HG03064 (cell line): ENCODE measurements around the gene RAI1.
"Not testable (repeated sequence)": the region's sequence is repeated elsewhere in the genome, so short reads cannot be mapped to it uniquely, and the experiment has no call there.

ENCODE experiments used
- ATAC-seq: cut with Tn5 transposase; IDR thresholded peaks from one replicate; pipeline ENCODE4 v1.9.1; 2021; ENCODE audit warnings: low read depth; ENCODE audit not compliant: unreplicated experiment

RAI1 gene

GRCh38 chr17:17680477-17681186, 626 bp upstream of the RAI1 start:
- no peak for ATAC-seq

- ATAC-seq: no peak
Measured at GRCh38 chr17:17681744-17682292, 560 bp downstream of the RAI1 start.

GRCh38 chr17:17682293-17682736, 1.1 kb downstream of the RAI1 start:
- no peak for ATAC-seq

GRCh38 chr17:17682737-17683680, 1.8 kb downstream of the RAI1 start:
- no peak for ATAC-seq

DNA sequence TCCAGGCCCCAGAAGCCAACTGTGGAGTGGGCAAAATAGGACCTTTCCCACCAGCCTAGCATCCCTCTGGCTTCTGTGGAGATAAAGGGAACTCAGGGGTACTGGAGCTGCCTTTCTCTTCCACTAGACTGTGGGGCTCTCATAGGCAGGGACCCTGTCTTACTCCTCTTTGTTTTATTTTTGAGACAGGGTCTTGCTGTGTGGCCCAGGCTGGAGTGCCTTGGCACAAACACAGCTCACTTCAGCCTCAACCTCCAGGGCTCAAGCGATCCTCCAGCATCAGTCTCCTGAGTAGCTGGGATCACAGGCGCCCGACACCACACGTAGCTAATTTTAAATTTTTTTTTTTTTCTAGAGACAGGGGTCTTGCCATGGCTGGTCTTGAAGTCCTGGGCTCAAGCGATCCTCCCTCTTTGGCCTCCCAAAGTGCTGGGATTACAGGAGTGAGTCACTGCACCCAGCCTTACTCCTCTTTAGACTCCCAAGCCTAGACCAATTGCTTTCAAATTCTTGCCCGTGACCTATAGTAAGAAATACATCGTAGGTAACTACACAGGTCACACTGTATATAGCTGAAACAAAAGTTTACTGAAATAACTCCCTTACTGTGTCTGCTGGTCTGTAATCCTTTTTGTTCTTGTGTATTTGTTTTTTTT, 2.6 kb downstream of the RAI1 start:
- no peak for ATAC-seq

DNA sequence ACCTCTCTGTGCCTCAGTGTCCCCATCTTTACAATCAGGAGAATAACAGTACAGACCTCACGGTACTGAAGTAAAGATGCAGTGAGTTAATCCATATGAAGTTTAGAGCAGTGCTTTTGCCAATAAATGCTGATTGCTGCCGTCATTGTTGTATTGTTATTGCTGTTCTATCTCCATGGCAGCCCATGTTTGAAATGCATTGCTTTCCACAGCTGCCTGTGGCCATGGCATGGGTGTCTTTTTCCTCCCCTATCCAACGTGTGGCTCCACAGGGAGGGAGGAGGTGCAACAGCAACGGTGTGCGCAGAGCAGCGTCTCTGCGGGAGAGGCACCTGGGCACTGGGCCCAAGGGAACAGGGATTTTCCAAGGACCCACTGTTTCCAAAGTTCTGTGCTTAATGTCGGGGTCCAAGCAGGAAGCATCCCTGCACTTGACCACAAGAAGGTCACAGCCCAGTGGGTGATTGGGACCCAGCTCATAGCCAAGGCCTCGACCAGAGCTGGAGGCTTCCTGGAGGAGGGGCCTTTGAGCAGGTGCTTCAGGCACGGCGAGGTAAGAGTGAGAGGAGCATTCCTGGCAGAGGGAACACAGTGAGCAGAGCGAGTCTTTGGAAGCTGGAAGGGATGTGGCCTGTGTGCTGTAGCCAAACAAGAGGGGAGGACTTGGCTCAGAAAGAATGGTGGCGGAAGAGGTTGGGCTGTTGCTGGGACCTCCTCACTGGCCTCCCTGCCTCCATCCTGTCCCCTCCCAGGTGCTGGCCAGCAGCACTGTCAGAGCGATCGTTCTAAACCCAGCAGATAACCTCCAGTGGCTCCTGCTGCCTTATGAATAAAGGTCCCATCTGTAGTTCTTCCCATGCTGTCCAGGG, 3.9 kb downstream of the RAI1 start:
- ATAC-seq: no peak

GRCh38 chr17:17685775-17686291, 4.6 kb downstream of the RAI1 start:
- no peak for ATAC-seq

DNA sequence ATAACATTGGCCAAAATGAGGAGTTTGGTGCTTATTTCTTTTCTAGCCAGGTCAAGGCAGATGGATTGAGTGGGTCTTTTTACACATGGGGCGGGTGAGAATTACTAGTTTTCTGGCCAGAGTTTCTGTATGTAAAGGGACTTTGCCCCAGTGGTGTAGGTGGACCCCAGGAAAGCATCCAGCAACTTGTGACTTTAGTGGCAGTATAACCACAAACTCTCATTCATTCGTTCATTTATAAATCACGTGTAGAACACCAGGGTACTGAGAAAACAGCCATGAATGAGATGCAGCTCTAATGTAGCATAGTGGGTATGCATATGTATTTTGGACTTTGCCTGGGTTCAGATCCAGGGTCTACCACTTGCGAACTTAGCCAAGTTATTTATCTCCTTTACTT, 8.1 kb downstream of the RAI1 start:
- no peak for ATAC-seq

DNA sequence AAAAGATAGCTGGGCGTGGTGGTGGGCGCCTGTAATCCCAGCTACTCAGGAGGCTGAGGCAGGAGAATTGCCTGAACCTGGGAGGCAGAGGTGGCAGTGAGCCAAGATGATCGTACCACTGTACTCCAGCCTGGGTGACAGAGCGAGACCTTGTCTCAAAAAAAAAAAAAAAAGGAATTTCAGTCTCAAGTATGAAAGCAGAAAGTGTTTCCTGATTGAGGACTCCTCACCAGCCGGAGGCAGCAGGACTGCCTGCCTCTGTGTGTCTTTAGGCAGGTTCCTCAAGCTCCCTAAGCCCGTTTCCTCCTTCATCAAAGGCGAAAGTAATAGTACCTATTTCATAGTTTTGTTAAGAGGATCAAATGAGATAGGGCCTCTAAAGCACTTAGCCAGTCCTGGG, 9.0 kb downstream of the RAI1 start:
- not testable (repeated sequence) for ATAC-seq

- ATAC-seq: no peak
Measured at GRCh38 chr17:17691468-17692263, 10.4 kb downstream of the RAI1 start.

GRCh38 chr17:17692353-17693252, 11.3 kb downstream of the RAI1 start:
- ATAC-seq: no peak

DNA sequence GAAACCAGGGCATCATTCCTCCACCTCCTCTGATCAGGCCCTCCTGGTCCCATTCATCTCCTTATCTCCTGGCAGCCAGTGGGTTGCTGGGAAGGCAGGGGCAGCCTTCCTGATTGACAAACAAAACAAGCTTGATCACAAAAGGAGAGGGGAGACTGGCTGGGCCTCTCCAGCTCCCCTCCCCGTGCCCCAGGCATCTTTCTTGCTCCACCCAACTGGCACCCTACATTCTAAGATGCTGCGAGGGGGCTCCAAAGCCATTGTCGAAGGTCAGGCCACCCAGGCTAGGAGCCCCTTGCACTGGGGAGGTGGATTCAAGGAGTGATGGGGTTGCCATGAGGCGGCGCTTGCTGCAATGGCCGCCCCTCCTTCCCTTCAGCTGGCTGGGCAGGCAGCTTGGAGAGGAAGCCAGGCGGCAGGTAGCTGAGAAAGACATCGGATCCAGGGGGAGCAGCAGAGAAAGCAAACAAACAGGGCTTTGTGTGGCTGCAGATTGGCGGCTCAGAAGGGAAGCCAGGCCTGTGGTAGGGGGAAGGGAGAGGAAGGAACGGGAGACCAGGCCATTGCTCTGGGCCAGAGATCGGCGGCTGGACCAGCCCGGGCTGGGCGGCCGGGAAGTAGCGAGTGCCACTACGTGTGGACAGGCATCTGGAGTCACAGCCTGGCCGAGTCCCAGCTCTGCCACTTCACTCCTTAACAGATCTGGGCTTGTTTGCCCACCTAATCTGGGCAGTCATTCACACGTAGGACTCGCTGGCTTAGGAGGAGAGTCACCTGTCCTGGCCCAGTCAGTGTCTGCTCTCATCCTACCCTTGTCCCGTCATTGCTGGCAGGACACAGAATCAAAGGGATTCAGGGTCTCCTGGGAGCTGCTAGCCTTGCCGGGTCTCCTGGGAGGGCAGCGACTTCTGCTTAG, 12.3 kb downstream of the RAI1 start:
- no peak for ATAC-seq

- ATAC-seq: no peak
Measured at GRCh38 chr17:17694169-17695081, 13.2 kb downstream of the RAI1 start.

GRCh38 chr17:17696085-17696484, 14.8 kb downstream of the RAI1 start:
- ATAC-seq: no peak

DNA sequence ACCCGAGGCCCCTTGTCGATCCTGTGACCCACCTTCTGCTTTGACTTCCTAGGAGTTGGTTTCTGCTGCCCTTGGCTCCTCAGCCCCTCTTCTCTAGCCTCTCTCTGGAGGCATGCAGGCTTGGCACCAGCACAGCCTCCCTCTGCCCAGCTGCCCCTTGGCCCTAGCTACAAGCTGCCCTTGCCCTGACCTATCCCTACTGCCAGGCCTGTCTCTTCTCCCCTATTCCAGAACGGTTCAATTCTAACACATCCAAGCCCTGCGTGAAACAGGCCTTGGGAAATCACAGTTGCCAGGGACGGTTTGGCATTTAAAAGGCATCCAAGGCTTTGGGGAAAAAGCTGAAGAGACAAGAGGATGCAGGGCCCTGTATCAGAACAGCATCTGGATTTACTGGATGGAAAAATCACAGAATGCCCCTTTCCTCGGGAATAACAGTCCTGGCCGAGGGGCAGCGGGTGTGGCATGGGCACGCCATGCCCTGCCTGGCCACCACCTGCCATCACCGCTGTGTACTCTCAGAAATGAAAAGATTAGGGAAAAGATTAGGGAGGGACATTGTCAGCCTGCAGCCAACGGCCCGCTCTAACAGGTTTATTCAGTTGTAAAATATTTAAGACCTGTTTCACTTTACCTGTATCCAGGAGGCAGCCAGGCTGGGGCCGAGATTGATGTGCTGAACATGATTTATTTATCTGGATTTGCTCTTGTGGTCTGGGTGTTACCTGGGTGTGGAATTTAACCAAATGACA, 15.8 kb downstream of the RAI1 start:
- no peak for ATAC-seq
